ENCODE measurements around the gene NEIL1.
"Not testable (repeated sequence)": the region's sequence is repeated elsewhere in the genome, so short reads cannot be mapped to it uniquely, and the experiment has no call there.

NEIL1 gene

GRCh38 chr15:75371901-75372688, 25.3 kb downstream of the NEIL1 start:
- no peak for DNase-seq (ENCODE audit: low spot score)

DNA sequence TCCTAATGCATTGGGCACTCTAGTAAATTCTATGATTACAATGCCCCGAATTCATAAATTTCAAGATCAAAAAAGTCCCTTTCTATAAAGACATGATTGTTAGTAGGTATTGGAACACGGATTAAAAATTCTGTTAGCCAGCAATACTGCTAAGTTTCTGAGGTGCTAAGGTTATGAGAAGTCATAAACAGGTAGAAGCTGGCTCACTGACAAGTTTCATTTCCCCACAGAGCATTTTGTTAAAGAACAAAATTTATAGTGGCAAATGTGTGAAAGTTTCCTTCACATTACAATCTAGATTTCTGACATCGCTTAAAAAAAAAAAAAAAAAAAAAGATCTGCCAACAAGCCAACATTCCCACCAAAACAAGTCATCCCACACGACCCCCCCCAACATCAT, 33.9 kb downstream of the NEIL1 start:
- no peak for DNase-seq (ENCODE audit: low spot score)

DNA sequence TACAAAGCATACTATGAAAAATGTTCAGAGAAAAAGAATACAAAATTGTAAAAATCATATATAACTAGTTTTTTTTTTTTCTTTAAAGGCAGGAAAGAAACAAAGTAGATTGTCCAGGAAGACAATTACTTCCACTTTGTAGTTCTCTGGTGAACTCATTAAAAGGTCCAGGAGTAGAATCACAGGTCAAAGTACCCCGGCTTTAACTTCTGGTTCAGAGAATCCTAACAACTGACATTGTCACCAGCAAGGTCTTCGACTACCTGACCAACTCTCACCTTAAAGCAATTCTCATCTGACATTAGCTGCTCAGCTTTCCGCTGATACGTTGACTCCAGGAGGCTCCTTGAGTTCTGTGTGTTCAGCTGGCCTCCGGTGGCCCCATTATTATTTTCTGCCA, 37.1 kb downstream of the NEIL1 start:
- DNase-seq (ENCODE audit: low spot score): not testable (repeated sequence)

- no peak for DNase-seq (ENCODE audit: low spot score)
These were observed 43.0 kb downstream of the NEIL1 start for GRCh38 chr15:75389791-75390382.

- DNase-seq (ENCODE audit: low spot score): no peak
These were observed 50.7 kb downstream of the NEIL1 start for GRCh38 chr15:75397494-75397893.

DNA sequence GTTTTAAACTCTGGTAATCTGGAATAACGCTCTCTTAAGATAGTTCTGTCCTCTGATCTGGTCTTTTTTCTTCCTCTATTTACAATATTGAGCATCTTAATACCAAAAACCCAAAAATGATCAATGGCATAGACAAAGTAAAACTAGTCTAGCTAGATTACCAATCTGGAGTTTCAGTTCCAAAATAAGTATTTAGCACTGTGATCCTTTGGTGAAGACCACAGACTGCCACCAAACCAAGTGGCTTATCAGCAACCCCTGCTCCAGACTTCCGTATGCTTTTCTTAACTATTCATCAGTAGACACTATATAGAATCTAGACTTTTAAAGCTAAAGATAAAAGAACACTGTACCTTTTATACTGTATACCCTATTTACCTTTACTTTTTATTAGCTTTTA, 57.1 kb downstream of the NEIL1 start:
- no peak for DNase-seq (ENCODE audit: low spot score)

Measured in left forelimb (tissue), 1 donor.